NCI-H345 treated with DMSO at 0.1 percent for 48 hours (cell line): Measurements from ENCODE around the gene ELK3.
"Not testable (repeated sequence)": the region's sequence is repeated elsewhere in the genome, so short reads cannot be mapped to it uniquely, and the experiment has no call there.

ENCODE experiments used
- DNase-seq: peaks from one replicate; lab custom pipeline; 2025; ENCODE audit not compliant: unreplicated experiment; lab: John Stamatoyannopoulos, UW

ELK3 gene

DNA sequence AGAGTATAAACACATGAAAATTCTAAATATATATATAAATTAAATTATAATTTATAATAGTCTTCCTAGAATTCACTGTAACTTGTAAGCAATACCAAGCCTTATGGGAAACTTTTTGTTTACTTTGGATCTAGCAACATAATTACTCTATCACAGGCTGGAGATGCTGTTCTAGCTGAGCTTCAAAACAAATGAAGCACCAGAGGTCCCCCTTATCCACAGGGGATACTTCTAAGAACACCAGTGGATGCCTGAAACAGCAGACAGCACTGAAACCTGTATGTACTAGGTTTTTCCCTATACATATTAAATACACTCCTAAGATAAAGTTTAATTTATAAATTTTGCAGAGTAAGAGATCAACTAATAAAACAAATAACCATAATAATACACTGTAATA lies 109.5 kb downstream of the ELK3 start:
- no peak for DNase-seq

GRCh38 chr12:96305665-96306064 lies 111.5 kb downstream of the ELK3 start:
- no peak for DNase-seq

DNA sequence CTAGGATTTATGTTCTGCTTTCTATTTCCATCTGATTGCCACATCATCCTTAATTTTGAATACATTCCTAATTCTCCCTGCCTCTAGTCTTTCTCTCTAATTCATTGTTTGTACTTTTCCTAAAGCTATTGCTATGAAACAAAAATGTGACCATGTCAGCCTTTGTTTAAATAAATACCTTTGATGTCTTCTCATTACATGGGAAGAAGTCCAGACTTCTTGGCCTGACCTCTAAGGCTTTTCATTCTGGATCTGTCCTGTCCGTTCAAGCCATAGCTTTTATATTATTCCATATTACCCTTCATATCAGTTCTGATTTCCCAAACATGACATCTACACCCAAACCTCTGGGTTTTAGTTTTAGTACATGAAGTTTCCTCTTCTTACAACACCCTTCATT lies 114.7 kb downstream of the ELK3 start:
- DNase-seq, result no peak

GRCh38 chr12:96310067-96310466 lies 115.9 kb downstream of the ELK3 start:
- DNase-seq, result no peak

GRCh38 chr12:96311191-96311590 lies 117.0 kb downstream of the ELK3 start:
- DNase-seq, result no peak

GRCh38 chr12:96313606-96314005 lies 119.4 kb downstream of the ELK3 start:
- DNase-seq, result no peak

GRCh38 chr12:96314723-96315122 lies 120.5 kb downstream of the ELK3 start:
- no peak for DNase-seq

GRCh38 chr12:96315741-96316481 lies 121.7 kb downstream of the ELK3 start:
- DNase-seq, result not testable (repeated sequence)

DNA sequence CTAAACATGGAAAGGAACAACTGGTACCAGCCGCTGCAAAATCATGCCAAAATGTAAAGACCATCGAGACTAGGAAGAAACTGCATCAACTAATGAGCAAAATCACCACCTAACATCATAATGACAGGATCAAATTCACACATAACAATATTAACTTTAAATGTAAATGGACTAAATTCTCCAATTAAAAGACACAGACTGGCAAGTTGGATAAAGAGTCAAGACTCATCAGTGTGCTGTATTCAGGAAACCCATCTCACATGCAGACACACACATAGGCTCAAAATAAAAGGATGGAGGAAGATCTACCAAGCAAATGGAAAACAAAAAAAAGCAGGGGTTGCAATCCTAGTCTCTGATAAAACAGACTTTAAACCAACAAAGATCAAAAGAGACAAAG lies 123.6 kb downstream of the ELK3 start:
- DNase-seq, result not testable (repeated sequence)
